B cell (primary cell): ENCODE data around the gene CATSPERE.

ENCODE experiments used
- EZH2 ChIP-seq: IDR thresholded peaks from 2 replicates; pipeline ENCODE4 v1.6.1; 2012; ENCODE audit warnings: borderline replicate concordance, low read depth, mild to moderate bottlenecking, moderate library complexity, low read length; ENCODE audit not compliant: insufficient read depth, poor library complexity, severe bottlenecking
- TF ChIP-seq, protein P1 (sequence below): fragments of 200-600 bp; IDR thresholded peaks from one replicate; pipeline ENCODE4 v1.8.0; 2022; ENCODE audit warnings: antibody characterized with exemption, mild to moderate bottlenecking

DNA sequence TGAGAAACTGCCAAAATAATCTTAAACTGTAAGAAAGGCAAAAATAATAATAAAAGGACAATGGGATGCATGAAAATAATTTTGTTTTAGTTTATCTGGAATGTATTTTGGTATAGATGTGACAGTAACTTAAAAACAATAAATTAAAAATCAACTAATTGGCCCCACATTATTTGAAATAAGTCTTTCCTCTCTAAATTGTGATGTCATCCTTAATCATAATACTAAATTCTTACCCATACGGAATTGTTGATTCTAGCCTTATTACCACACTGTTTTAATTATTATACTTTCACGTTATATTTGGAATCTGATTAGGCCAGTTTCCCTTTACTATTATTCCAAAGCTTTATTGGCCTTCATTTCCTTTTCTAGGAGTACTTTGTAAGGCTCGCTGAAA is 199.5 kb downstream of the CATSPERE start:
- TF ChIP-seq, protein P1, sequence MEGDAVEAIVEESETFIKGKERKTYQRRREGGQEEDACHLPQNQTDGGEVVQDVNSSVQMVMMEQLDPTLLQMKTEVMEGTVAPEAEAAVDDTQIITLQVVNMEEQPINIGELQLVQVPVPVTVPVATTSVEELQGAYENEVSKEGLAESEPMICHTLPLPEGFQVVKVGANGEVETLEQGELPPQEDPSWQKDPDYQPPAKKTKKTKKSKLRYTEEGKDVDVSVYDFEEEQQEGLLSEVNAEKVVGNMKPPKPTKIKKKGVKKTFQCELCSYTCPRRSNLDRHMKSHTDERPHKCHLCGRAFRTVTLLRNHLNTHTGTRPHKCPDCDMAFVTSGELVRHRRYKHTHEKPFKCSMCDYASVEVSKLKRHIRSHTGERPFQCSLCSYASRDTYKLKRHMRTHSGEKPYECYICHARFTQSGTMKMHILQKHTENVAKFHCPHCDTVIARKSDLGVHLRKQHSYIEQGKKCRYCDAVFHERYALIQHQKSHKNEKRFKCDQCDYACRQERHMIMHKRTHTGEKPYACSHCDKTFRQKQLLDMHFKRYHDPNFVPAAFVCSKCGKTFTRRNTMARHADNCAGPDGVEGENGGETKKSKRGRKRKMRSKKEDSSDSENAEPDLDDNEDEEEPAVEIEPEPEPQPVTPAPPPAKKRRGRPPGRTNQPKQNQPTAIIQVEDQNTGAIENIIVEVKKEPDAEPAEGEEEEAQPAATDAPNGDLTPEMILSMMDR = no peak
- no peak for TF ChIP-seq EZH2
